HCT116 (cell line): ENCODE data around the gene RAB4A. TPM values are rescaled to one million over a fixed set of nuclear protein-coding genes. Genes with fewer than 3 reads are reported as not detected.

Experiments used
- ATAC-seq: fragments of 200-7000 bp; cut with Tn5 transposase; 2 replicates; pipeline ENCODE4 v1.9.1; 2020; ENCODE audit warnings: mild to moderate bottlenecking, moderate library complexity
- BruUV-seq: library from RNA; stranded (reverse); fragments of 400-500 nt; replicated peaks from 2 replicates; lab custom pipeline; 2021; lab: Mats Ljungman, UMichigan
- CTCF ChIA-PET: fragments of 300-600 bp; sonication (Branson Sonifier 250); formaldehyde crosslinking; loops from one replicate; lab custom pipeline; 2021; ENCODE audit warnings: antibody characterized with exemption; lab: Charles Lee
- POLR2A ChIA-PET: fragments of 300-600, 350-600 bp; sonication (Branson Sonifier 250); formaldehyde crosslinking; loops from one replicate; lab custom pipeline; 2021; ENCODE audit warnings: antibody characterized with exemption; lab: Charles Lee
- RAD21 ChIA-PET, 2 experiments: fragments of 300-600 bp; sonication (Branson Sonifier 250); formaldehyde crosslinking; loops; one replicate each; lab custom pipeline; 2023; ENCODE audit warnings: low total read pairs in 2 of 2; ENCODE audit not compliant: uncharacterized antibody in 2 of 2, unreplicated experiment in 2 of 2, low non-redundant PET in 1 of 2; lab: Charles Lee
- DNase-seq: peaks from one replicate; pipeline ENCODE4 v3.0.0-alpha.2; 2010; ENCODE audit warnings: low read depth, low spot score
- H2AFZ ChIP-seq: fragments of 200-600 bp; shearing (Covaris generic), sonication (generic); 2 replicates; pipeline ENCODE4 v1.6.1; 2017; ENCODE audit warnings: low read depth, mixed run types, mixed read lengths, antibody characterized with exemption, low read length; ENCODE audit not compliant: poor library complexity, severe bottlenecking
- H3K27ac ChIP-seq: 2 replicates; pipeline ENCODE4 v1.5.1; 2012; ENCODE audit warnings: low read depth, low read length
- H3K27me3 ChIP-seq: fragments of 200-600 bp; sonication (generic); 2 replicates; pipeline ENCODE4 v1.6.1; 2016; ENCODE audit warnings: mixed run types, low read length, mixed read lengths; ENCODE audit not compliant: insufficient read depth
- H3K36me3 ChIP-seq, 2 experiments: fragments of 200-500 bp in 1 of 2; fragments of 200-600 bp in 1 of 2; sonication (Bioruptor generic) in 1 of 2; sonication (generic) in 1 of 2; 2 replicates each; pipeline versions ENCODE4 v1.5.1 to v1.6.1; 2014 to 2016; ENCODE audit warnings: low read length in 2 of 2, inconsistent platforms in 1 of 2, mixed read lengths in 1 of 2, mixed run types in 1 of 2; ENCODE audit not compliant: insufficient read depth in 2 of 2, control insufficient read depth in 1 of 2
- H3K4me1 ChIP-seq, 2 experiments: fragments of 200-600 bp in 1 of 2; sonication (generic) in 1 of 2; 2 replicates each; pipeline versions ENCODE4 v1.5.1 to v1.6.1; 2012 to 2017; ENCODE audit warnings: low read length in 2 of 2, inconsistent platforms in 1 of 2, mild to moderate bottlenecking in 1 of 2, mixed read lengths in 1 of 2, mixed run types in 1 of 2, moderate library complexity in 1 of 2; ENCODE audit not compliant: insufficient read depth in 2 of 2, control insufficient read depth in 1 of 2
- H3K4me2 ChIP-seq: fragments of 200-600 bp; sonication (generic); 2 replicates; pipeline ENCODE4 v1.6.1; 2017; ENCODE audit warnings: mixed run types, low read length, mixed read lengths
- H3K4me3 ChIP-seq, 2 experiments: fragments of 200-600 bp in 1 of 2; sonication (generic) in 1 of 2; replicated peaks in 1 of 2; 2 replicates each; pipeline ENCODE4 v1.5.1; 2011 to 2016; ENCODE audit warnings: low read length in 2 of 2, control low read depth in 1 of 2, low read depth in 1 of 2, mild to moderate bottlenecking in 1 of 2, mixed read lengths in 1 of 2, mixed run types in 1 of 2
- H3K79me2 ChIP-seq: fragments of 200-600 bp; sonication (generic); 2 replicates; pipeline ENCODE4 v1.6.1; 2017; ENCODE audit warnings: mild to moderate bottlenecking, mixed run types, low read length, moderate library complexity, mixed read lengths; ENCODE audit not compliant: insufficient read depth
- H3K9ac ChIP-seq: fragments of 200-600 bp; sonication (generic); 2 replicates; pipeline ENCODE4 v1.6.1; 2016; ENCODE audit warnings: low read length, mixed read lengths
- H3K9me2 ChIP-seq: fragments of 200-600 bp; sonication (generic), shearing (Covaris generic); 2 replicates; pipeline ENCODE4 v1.6.1; 2017; ENCODE audit warnings: mixed run types, mild to moderate bottlenecking, moderate library complexity; ENCODE audit not compliant: insufficient read depth
- H3K9me3 ChIP-seq, 2 experiments: fragments of 200-500 bp in 1 of 2; fragments of 200-600 bp in 1 of 2; sonication (Bioruptor generic) in 1 of 2; sonication (generic) in 1 of 2; 2 replicates each; pipeline ENCODE4 v1.6.1; 2014 to 2017; ENCODE audit warnings: low read length in 2 of 2, mixed read lengths in 2 of 2, inconsistent platforms in 1 of 2, low read depth in 1 of 2, mild to moderate bottlenecking in 1 of 2, mixed run types in 1 of 2, moderate library complexity in 1 of 2; ENCODE audit not compliant: control insufficient read depth in 1 of 2, insufficient read depth in 1 of 2
- H4K20me1 ChIP-seq: fragments of 200-600 bp; sonication (generic), shearing (Covaris generic); 2 replicates; pipeline ENCODE4 v1.6.1; 2017; ENCODE audit warnings: mixed run types, mild to moderate bottlenecking, moderate library complexity; ENCODE audit not compliant: insufficient read depth
- CEBPB ChIP-seq: IDR thresholded peaks from 2 replicates; pipeline ENCODE4 v1.6.1; 2012; ENCODE audit warnings: low read depth
- ELF1 ChIP-seq: IDR thresholded peaks from 2 replicates; pipeline ENCODE4 v1.6.1; 2012; ENCODE audit warnings: low read depth, borderline replicate concordance
- EZH2 ChIP-seq: fragments of 200-600 bp; sonication (generic); IDR thresholded peaks from 2 replicates; pipeline ENCODE4 v1.6.1; 2017; ENCODE audit warnings: antibody characterized with exemption, mixed run types
- FOSL1 ChIP-seq: IDR thresholded peaks from 2 replicates; pipeline ENCODE4 v1.6.1; 2012; ENCODE audit warnings: low read depth
- POLR2A ChIP-seq: IDR thresholded peaks from 2 replicates; pipeline ENCODE4 v1.7.0; 2011; ENCODE audit warnings: borderline replicate concordance; ENCODE audit not compliant: insufficient read depth, insufficient read length; ENCODE audit errors: extremely low read depth
- POLR2AphosphoS5 ChIP-seq: IDR thresholded peaks from 2 replicates; pipeline ENCODE4 v1.6.1; 2011; ENCODE audit warnings: mild to moderate bottlenecking, low read depth, low read length, moderate library complexity
- RAD21 ChIP-seq: IDR thresholded peaks from 2 replicates; pipeline ENCODE4 v1.6.1; 2012; ENCODE audit warnings: low read depth, mild to moderate bottlenecking
- SIN3A ChIP-seq: IDR thresholded peaks from 2 replicates; pipeline ENCODE4 v1.6.1; 2012; ENCODE audit warnings: low read depth
- SRF ChIP-seq: IDR thresholded peaks from 2 replicates; pipeline ENCODE4 v1.6.1; 2012; ENCODE audit warnings: low read depth
- TCF7L2 ChIP-seq: IDR thresholded peaks from 2 replicates; pipeline ENCODE4 v1.7.0; 2011; ENCODE audit warnings: borderline replicate concordance, inconsistent platforms; ENCODE audit not compliant: insufficient read depth, insufficient read length; ENCODE audit errors: extremely low read depth
- YY1 ChIP-seq: IDR thresholded peaks from 2 replicates; pipeline ENCODE4 v1.6.1; 2011; ENCODE audit warnings: low read length, low read depth, moderate library complexity, mild to moderate bottlenecking; ENCODE audit not compliant: insufficient replicate concordance; ENCODE audit errors: extremely low read depth
- ZFX ChIP-seq: fragments of 450-650 bp; IDR thresholded peaks from 2 replicates; pipeline ENCODE4 v1.6.1; 2017
- intact Hi-C: fragments of 100-400 bp; cut with micrococcal nuclease; formaldehyde crosslinking; loops from 2 replicates; pipeline ENCODE4 v1.10.0; 2022
- total RNA-seq: library from RNA; stranded (reverse); gene quantifications from one replicate; pipeline ENCODE4 v1.2.1, GENCODE V29; 2021; ENCODE audit not compliant: unreplicated experiment
- TF ChIP-seq, protein P1 (sequence below): IDR thresholded peaks from 2 replicates; pipeline ENCODE4 v1.6.1; 2011; ENCODE audit warnings: mild to moderate bottlenecking, low read length, moderate library complexity; ENCODE audit not compliant: insufficient replicate concordance; ENCODE audit errors: extremely low read depth
- TF ChIP-seq, protein P2 (sequence below): IDR thresholded peaks from 2 replicates; pipeline ENCODE4 v1.6.1; 2012; ENCODE audit warnings: low read depth
- TF ChIP-seq, protein P3 (sequence below), 3 experiments: fragments of 200-600 bp in 1 of 3; sonication (generic) in 1 of 3; IDR thresholded peaks in 2 of 3; conservative IDR thresholded peaks in 1 of 3; 2 replicates each; pipeline ENCODE4 v1.5.1; 2012 to 2017; ENCODE audit warnings: low read depth in 2 of 3, low read length in 2 of 3, antibody characterized with exemption in 1 of 3, borderline replicate concordance in 1 of 3, control low read depth in 1 of 3, mild to moderate bottlenecking in 1 of 3, mixed read lengths in 1 of 3, mixed run types in 1 of 3, moderate library complexity in 1 of 3; ENCODE audit not compliant: insufficient read depth in 1 of 3
- TF ChIP-seq, protein P4 (sequence below): IDR thresholded peaks from 2 replicates; pipeline ENCODE4 v1.6.1; 2012

Gene RAB4A
- total RNA-seq, 1 experiment from 2014 or later: 101 TPM

DNA sequence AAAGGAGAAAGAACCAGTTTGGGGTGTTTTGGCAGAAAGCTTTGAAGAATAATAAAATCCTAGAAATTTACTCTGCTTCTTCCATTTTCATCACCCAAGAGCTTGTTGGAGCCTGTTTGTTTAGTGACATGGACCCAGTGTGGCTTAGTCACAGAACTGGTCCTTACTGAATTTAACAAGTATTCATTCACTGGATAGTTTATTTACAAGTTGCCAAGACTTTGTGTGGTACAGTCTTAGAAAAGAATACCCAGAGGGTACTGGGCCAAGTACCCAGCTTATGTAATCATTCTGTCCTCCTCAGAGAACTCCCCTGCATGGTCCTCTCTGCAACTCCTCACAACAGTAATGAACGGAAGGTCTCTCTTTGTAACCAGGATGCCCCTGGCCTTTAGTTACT lies 16.4 kb downstream of the RAB4A start:
- Histone ChIP-seq H3K36me3 (peaks cover 0 to 8% of the 10 kb centered on the region in 2 experiments; a peak in 2 of 4 replicates), H2AFZ (no peak overlapping the region), H3K4me2 (no peak overlapping the region), H3K9ac (no peak overlapping the region), H3K27ac (no peak overlapping the region), H3K79me2 (peaks cover 62% of the 10 kb centered on the region)
- RAD21 ChIA-PET: no interaction called here
- CTCF ChIA-PET: no interaction called here
- intact Hi-C loops: no loop called here
- ATAC-seq: no peak
- TF ChIP-seq POLR2AphosphoS5 (no peak), RAD21 (no peak), ELF1 (no peak), TCF7L2 (no peak), EZH2 (no peak), FOSL1 (no peak), YY1 (no peak), CEBPB (no peak), ZFX (no peak), SIN3A (no peak), POLR2A (no peak), SRF (no peak)
- TF ChIP-seq, protein P1, sequence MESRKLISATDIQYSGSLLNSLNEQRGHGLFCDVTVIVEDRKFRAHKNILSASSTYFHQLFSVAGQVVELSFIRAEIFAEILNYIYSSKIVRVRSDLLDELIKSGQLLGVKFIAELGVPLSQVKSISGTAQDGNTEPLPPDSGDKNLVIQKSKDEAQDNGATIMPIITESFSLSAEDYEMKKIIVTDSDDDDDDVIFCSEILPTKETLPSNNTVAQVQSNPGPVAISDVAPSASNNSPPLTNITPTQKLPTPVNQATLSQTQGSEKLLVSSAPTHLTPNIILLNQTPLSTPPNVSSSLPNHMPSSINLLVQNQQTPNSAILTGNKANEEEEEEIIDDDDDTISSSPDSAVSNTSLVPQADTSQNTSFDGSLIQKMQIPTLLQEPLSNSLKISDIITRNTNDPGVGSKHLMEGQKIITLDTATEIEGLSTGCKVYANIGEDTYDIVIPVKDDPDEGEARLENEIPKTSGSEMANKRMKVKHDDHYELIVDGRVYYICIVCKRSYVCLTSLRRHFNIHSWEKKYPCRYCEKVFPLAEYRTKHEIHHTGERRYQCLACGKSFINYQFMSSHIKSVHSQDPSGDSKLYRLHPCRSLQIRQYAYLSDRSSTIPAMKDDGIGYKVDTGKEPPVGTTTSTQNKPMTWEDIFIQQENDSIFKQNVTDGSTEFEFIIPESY: no peak
- TF ChIP-seq, protein P2, sequence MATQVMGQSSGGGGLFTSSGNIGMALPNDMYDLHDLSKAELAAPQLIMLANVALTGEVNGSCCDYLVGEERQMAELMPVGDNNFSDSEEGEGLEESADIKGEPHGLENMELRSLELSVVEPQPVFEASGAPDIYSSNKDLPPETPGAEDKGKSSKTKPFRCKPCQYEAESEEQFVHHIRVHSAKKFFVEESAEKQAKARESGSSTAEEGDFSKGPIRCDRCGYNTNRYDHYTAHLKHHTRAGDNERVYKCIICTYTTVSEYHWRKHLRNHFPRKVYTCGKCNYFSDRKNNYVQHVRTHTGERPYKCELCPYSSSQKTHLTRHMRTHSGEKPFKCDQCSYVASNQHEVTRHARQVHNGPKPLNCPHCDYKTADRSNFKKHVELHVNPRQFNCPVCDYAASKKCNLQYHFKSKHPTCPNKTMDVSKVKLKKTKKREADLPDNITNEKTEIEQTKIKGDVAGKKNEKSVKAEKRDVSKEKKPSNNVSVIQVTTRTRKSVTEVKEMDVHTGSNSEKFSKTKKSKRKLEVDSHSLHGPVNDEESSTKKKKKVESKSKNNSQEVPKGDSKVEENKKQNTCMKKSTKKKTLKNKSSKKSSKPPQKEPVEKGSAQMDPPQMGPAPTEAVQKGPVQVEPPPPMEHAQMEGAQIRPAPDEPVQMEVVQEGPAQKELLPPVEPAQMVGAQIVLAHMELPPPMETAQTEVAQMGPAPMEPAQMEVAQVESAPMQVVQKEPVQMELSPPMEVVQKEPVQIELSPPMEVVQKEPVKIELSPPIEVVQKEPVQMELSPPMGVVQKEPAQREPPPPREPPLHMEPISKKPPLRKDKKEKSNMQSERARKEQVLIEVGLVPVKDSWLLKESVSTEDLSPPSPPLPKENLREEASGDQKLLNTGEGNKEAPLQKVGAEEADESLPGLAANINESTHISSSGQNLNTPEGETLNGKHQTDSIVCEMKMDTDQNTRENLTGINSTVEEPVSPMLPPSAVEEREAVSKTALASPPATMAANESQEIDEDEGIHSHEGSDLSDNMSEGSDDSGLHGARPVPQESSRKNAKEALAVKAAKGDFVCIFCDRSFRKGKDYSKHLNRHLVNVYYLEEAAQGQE: no peak
- TF ChIP-seq, protein P3, sequence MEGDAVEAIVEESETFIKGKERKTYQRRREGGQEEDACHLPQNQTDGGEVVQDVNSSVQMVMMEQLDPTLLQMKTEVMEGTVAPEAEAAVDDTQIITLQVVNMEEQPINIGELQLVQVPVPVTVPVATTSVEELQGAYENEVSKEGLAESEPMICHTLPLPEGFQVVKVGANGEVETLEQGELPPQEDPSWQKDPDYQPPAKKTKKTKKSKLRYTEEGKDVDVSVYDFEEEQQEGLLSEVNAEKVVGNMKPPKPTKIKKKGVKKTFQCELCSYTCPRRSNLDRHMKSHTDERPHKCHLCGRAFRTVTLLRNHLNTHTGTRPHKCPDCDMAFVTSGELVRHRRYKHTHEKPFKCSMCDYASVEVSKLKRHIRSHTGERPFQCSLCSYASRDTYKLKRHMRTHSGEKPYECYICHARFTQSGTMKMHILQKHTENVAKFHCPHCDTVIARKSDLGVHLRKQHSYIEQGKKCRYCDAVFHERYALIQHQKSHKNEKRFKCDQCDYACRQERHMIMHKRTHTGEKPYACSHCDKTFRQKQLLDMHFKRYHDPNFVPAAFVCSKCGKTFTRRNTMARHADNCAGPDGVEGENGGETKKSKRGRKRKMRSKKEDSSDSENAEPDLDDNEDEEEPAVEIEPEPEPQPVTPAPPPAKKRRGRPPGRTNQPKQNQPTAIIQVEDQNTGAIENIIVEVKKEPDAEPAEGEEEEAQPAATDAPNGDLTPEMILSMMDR (IDR thresholded peaks at IDR 0.05 in 2 of 3, conservative IDR thresholded peaks at IDR 0.05 in 1 of 3; ENCODE audit: borderline replicate concordance in 1 of 3, insufficient read depth in 1 of 3, low read depth in 2 of 3, low read length in 2 of 3): no peak
- TF ChIP-seq, protein P4, sequence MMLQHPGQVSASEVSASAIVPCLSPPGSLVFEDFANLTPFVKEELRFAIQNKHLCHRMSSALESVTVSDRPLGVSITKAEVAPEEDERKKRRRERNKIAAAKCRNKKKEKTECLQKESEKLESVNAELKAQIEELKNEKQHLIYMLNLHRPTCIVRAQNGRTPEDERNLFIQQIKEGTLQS: no peak
- TF ChIP-seq, all 23 proteins: peak for 0
- POLR2A ChIA-PET: no interaction called here
- Histone ChIP-seq H4K20me1 (peaks cover 2% of the 10 kb centered on the region; the same call in 1 of the 2 replicates), H3K9me3 (no peaks in the 10 kb centered on the region), H3K4me1 (no peaks in the 10 kb centered on the region), H3K27me3 (no peaks in the 10 kb centered on the region), H3K4me3 (no peak overlapping the region), H3K9me2 (no peaks in the 10 kb centered on the region)
- no TSS peak for BruUV-seq
- DNase-seq: no peak
